ENCODE results near the gene UPK2. TPM values are rescaled to one million over a fixed set of nuclear protein-coding genes. Genes with fewer than 3 reads are reported as not detected.

UPK2 gene
- total RNA-seq, 1 donor from 2014 or later, result 0.86 TPM

DNA sequence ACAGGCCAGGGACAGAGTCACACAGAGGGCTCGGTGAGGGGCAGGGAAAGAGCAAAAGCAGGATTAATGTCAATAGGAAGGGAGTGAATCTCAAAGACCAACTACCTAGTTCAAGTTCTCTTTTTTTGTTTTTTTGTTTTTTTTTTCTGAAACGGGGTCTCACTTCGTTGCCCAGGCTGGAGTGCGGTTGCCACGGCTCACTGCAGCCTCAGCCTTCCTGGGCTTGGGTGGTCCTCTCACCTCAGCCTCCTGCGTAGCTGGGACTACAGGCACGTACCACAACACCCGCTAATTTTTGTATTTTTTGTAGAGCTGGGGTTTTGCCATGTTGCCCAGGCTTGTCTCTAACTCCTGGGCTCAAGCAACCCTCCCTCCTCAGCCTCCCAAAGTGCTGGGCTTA, 20.7 kb upstream of the UPK2 start:
- no peak for DNase-seq (ENCODE audit: extremely low spot score, unreplicated experiment)
- Mint-ChIP-seq H3K27me3 (ENCODE audit: unreplicated experiment) (no peaks in the 10 kb centered on the region), H3K9me3 (ENCODE audit: unreplicated experiment) (no peaks in the 10 kb centered on the region), H3K4me1 (ENCODE audit: unreplicated experiment) (peaks cover 14% of the 10 kb centered on the region), H3K4me3 (ENCODE audit: unreplicated experiment) (no peak overlapping the region), H3K36me3 (ENCODE audit: unreplicated experiment) (no peaks in the 10 kb centered on the region), H3K27ac (ENCODE audit: unreplicated experiment) (no peak overlapping the region)
- TF ChIP-seq, protein P1, sequence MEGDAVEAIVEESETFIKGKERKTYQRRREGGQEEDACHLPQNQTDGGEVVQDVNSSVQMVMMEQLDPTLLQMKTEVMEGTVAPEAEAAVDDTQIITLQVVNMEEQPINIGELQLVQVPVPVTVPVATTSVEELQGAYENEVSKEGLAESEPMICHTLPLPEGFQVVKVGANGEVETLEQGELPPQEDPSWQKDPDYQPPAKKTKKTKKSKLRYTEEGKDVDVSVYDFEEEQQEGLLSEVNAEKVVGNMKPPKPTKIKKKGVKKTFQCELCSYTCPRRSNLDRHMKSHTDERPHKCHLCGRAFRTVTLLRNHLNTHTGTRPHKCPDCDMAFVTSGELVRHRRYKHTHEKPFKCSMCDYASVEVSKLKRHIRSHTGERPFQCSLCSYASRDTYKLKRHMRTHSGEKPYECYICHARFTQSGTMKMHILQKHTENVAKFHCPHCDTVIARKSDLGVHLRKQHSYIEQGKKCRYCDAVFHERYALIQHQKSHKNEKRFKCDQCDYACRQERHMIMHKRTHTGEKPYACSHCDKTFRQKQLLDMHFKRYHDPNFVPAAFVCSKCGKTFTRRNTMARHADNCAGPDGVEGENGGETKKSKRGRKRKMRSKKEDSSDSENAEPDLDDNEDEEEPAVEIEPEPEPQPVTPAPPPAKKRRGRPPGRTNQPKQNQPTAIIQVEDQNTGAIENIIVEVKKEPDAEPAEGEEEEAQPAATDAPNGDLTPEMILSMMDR (IDR thresholded peaks at IDR 0.05), result no peak

DNA sequence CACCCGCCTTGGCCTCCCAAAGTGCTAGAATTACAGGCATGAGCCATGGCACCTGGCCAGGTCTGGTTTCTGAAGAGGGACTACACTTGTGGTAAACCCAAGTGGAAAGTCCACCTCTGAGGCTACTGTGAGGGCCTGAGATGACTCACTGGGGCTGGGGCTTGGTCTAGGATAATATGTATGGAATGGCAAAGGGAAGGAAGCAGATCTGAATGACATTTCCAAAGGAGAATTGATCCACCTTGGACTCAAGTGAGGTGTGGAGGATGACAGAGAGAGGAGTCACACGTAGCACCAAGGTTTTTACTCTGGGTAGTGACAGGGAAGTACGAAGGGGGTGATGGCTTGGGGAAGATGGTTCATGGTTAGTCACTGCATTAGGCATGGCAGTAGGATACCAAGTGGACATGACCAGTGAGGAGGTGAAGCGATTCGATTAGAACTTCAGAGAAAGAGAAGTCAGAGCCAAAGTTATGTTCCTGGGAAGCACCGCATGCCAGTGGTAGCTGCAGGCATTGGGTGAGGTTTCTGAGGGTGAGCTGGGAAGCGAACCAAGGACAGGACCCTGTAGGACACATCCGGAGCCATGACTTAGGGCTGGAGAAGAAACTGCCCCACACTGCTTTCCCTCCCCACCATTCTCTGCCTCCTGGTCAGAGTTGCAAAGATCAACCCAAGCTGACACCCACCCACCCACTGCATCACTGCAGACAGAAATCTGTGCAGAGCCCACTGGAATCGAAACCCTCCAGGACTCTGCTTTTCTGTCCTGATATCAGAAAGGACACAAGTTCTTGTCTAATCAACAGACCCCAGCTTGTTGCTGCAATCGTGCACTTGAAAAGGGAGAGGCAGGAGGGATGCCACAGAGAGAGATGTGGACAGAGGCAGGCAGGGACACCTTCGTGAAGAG, 17.4 kb upstream of the UPK2 start:
- no peak overlapping the region for H3K27ac Mint-ChIP-seq (ENCODE audit: unreplicated experiment)

DNA sequence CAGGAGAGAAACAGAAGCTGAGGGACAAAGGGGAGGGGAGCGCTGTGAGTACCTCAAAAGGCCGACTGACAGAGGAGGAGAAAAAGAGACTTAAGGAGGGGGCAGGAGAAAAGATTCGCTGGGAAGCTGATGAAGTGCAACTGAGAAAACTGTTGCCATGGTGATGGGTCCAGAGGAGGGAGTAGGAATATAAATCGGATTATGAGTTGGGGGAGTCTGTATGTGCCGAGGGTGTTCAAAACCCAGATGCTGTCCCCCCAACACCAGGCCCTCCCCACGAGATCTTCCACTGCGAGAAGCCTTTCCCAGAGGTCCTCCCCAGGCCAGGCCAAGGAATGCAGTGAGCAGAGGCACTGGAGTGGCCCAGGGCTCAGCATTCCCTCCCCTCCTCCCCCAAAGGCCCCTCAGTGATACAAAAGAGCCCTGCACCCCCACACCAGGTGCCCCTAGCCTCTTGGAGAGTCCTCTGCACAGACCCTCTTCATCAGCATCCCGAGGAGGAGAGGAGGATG, 16.6 kb upstream of the UPK2 start:
- no peak overlapping the region for H3K4me3 Mint-ChIP-seq (ENCODE audit: unreplicated experiment)
- H3K27ac Mint-ChIP-seq (ENCODE audit: unreplicated experiment), result no peak overlapping the region

More for the DNA sequence above, 17.4 kb upstream of the UPK2 start:
- DNase-seq (ENCODE audit: extremely low spot score, unreplicated experiment), result no peak
- no peak overlapping the region for H3K4me3 Mint-ChIP-seq (ENCODE audit: unreplicated experiment)
- H3K27me3 Mint-ChIP-seq (ENCODE audit: unreplicated experiment), result no peaks in the 10 kb centered on the region
- H3K36me3 Mint-ChIP-seq (ENCODE audit: unreplicated experiment), result no peaks in the 10 kb centered on the region
- TF ChIP-seq, protein P1 (IDR thresholded peaks at IDR 0.05), result no peak
- H3K4me1 Mint-ChIP-seq (ENCODE audit: unreplicated experiment), result peaks cover 11% of the 10 kb centered on the region
- no peaks in the 10 kb centered on the region for H3K9me3 Mint-ChIP-seq (ENCODE audit: unreplicated experiment)

DNA sequence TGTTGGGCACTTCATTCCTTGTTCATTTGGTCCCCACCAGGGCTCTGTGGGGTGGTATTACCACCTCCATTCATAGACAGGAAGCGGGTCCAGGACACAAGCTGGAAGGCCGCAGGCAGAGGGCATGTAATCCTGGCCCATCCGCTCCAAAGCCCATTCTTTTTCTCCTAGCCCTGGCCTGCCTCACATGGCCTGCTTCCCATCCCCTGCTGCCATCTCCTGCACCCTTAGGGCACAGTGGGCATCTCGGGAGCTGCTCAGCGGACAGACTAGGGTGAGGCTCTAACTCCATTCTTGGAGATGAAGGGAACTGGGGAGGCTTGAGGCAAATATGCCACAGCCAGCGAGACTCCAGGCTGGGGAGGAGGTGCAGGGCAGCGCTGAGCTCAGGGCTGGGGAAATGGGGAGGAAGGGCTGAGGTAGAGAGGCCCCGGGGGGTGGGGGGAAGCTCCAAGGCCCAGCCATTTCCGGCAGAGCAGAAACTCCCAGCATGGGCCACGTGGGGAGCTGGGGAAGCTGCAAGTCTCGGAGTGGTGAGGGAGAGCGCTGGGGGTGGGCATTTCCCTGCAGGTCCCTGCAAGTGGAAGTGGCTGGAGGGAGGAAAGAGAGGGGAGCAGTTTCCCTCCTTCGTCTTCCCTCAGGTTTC, 16.0 kb upstream of the UPK2 start:
- no peaks in the 10 kb centered on the region for H3K9me3 Mint-ChIP-seq (ENCODE audit: unreplicated experiment)
- peaks cover 2% of the 10 kb centered on the region for H3K27me3 Mint-ChIP-seq (ENCODE audit: unreplicated experiment)
- TF ChIP-seq, protein P1 (IDR thresholded peaks at IDR 0.05), result no peak
- no peak overlapping the region for H3K27ac Mint-ChIP-seq (ENCODE audit: unreplicated experiment)
- DNase-seq (ENCODE audit: extremely low spot score, unreplicated experiment), result no peak
- H3K4me1 Mint-ChIP-seq (ENCODE audit: unreplicated experiment), result peaks cover 11% of the 10 kb centered on the region
- no peaks in the 10 kb centered on the region for H3K36me3 Mint-ChIP-seq (ENCODE audit: unreplicated experiment)
- no peak overlapping the region for H3K4me3 Mint-ChIP-seq (ENCODE audit: unreplicated experiment)

More for the DNA sequence above, 16.6 kb upstream of the UPK2 start:
- TF ChIP-seq, protein P1 (IDR thresholded peaks at IDR 0.05), result no peak
- Mint-ChIP-seq H3K27me3 (ENCODE audit: unreplicated experiment) (no peaks in the 10 kb centered on the region), H3K9me3 (ENCODE audit: unreplicated experiment) (no peaks in the 10 kb centered on the region), H3K4me1 (ENCODE audit: unreplicated experiment) (peaks cover 11% of the 10 kb centered on the region), H3K36me3 (ENCODE audit: unreplicated experiment) (no peaks in the 10 kb centered on the region)
- no peak for DNase-seq (ENCODE audit: extremely low spot score, unreplicated experiment)

DNA sequence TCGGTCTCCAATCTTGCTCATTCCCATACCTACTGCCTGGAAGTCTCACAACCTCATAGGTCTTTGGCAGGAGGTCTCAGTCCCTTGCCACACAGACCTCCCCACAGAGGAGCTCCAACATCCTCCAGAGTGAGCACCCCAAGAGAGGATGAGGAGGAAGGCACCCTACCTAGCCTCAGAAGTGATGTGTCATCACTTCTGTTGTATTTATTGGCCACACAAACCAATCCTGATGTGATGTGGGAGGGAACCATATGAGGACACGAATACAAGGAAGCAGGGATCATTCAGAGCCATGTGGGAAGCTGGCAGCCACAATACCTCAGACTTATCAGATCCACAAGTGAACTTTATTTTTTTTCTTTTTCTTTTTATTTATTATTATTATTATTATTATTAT, 9.0 kb upstream of the UPK2 start:
- Mint-ChIP-seq H3K27ac (ENCODE audit: unreplicated experiment) (no peak overlapping the region), H3K9me3 (ENCODE audit: unreplicated experiment) (no peaks in the 10 kb centered on the region), H3K4me3 (ENCODE audit: unreplicated experiment) (no peak overlapping the region), H3K27me3 (ENCODE audit: unreplicated experiment) (peaks cover 42% of the 10 kb centered on the region), H3K36me3 (ENCODE audit: unreplicated experiment) (no peaks in the 10 kb centered on the region), H3K4me1 (ENCODE audit: unreplicated experiment) (no peaks in the 10 kb centered on the region)
- no peak for DNase-seq (ENCODE audit: extremely low spot score, unreplicated experiment)
- TF ChIP-seq, protein P1 (IDR thresholded peaks at IDR 0.05), result no peak

All from osteocyte (in vitro differentiated cells).